Natural killer cell (primary cell): ENCODE measurements around the gene ST8SIA4. TPM values are rescaled to one million over a fixed set of nuclear protein-coding genes. Genes with fewer than 3 reads are reported as not detected.

Source experiments
- ATAC-seq, 3 donors: fragments of 150-1000 bp in 2 of 3; fragments of 200-7000 bp in 1 of 3; cut with Tn5 transposase; 1 replicate in 1 of 3; 2 replicates in 2 of 3; pipeline ENCODE4 v1.10.0; 2021; ENCODE audit warnings: mild to moderate bottlenecking in 2 of 3, moderate library complexity in 2 of 3
- DNase-seq, 2 donors: peaks; one replicate each; pipeline versions ENCODE4 v3.0.0 to v3.0.0-alpha.2; 2013 to 2021; ENCODE audit warnings: mixed read lengths in 1 of 2
- H3K27ac ChIP-seq: one replicate; pipeline ENCODE4 v1.5.1; 2013; ENCODE audit warnings: mild to moderate bottlenecking, low read length
- H3K27me3 ChIP-seq: one replicate; pipeline ENCODE4 v1.6.1; 2013; ENCODE audit warnings: low read length; ENCODE audit not compliant: control insufficient read depth, insufficient read depth
- H3K36me3 ChIP-seq: one replicate; pipeline ENCODE4 v1.6.1; 2013; ENCODE audit warnings: low read length; ENCODE audit not compliant: control insufficient read depth, insufficient read depth
- H3K4me1 ChIP-seq: one replicate; pipeline ENCODE4 v1.6.1; 2013; ENCODE audit warnings: low read length; ENCODE audit not compliant: control insufficient read depth, insufficient read depth
- H3K4me3 ChIP-seq: one replicate; pipeline ENCODE4 v1.5.1; 2013; ENCODE audit warnings: low read length
- H3K9me3 ChIP-seq: one replicate; pipeline ENCODE4 v1.6.1; 2013; ENCODE audit warnings: low read length; ENCODE audit not compliant: control insufficient read depth, insufficient read depth
- H3K27ac Mint-ChIP-seq, 2 donors: one replicate each; pipeline ENCODE4 v1.8.0; 2022; ENCODE audit warnings: mild to moderate bottlenecking in 2 of 2, mixed read lengths in 2 of 2, moderate library complexity in 1 of 2
- H3K27me3 Mint-ChIP-seq, 2 donors: one replicate each; pipeline ENCODE4 v1.8.0; 2022; ENCODE audit warnings: low read depth in 2 of 2, mixed read lengths in 2 of 2
- H3K36me3 Mint-ChIP-seq: one replicate; pipeline ENCODE4 v1.8.0; 2022; ENCODE audit warnings: mixed read lengths
- H3K4me1 Mint-ChIP-seq, 2 donors: one replicate each; pipeline ENCODE4 v1.8.0; 2022; ENCODE audit warnings: mixed read lengths in 2 of 2
- H3K4me3 Mint-ChIP-seq: one replicate; pipeline ENCODE4 v1.8.0; 2022; ENCODE audit warnings: mild to moderate bottlenecking, moderate library complexity, mixed read lengths
- H3K9me3 Mint-ChIP-seq, 2 donors: one replicate each; pipeline ENCODE4 v1.8.0; 2022; ENCODE audit warnings: mixed read lengths in 2 of 2
- CTCF ChIP-seq: fragments of 200-600 bp; IDR thresholded peaks from one replicate; pipeline ENCODE4 v1.8.0; 2022; ENCODE audit warnings: antibody characterized with exemption
- WGBS: methylation state at CpG from one replicate; pipeline ENCODE4 v1.1.7; 2013; ENCODE audit warnings: missing lambda C conversion rate; ENCODE audit not compliant: insufficient coverage; 5-methylcytosine and 5-hydroxymethylcytosine counted together
- intact Hi-C: fragments of 100-400 bp; cut with micrococcal nuclease; formaldehyde crosslinking; loops from one replicate; pipeline ENCODE4 v1.14.2; 2022
- total RNA-seq, 4 donors: library from RNA; stranded (reverse); fragments of 120-200 nt in 1 of 4; gene quantifications; one replicate each; pipeline versions ENCODE4 v1.2.3 to v1.2.4, GENCODE V29; 2013 to 2022

The ST8SIA4 gene
- total RNA-seq, 3 donors from 2014 or later (not counting 1 experiment from before 2014, with no cell fraction given) = 36.3 to 63.1 (median 59.9) TPM

- H3K36me3 ChIP-seq = peaks cover 10% of the 10 kb centered on the region
- TF ChIP-seq CTCF = peak; percentile 34
- no peaks in the 10 kb centered on the region for H3K9me3 ChIP-seq
- H3K4me1 Mint-ChIP-seq = peaks cover 75 to 82% of the 10 kb centered on the region in 2 donors
- ATAC-seq (peak in 1 of 3 donors; percentile 2), DNase-seq (no peak)
- 0% methylated on average over 16 of the region's 19 CpGs for WGBS
- intact Hi-C loops = loop anchor here (1.0 to 10.0 kb wide), 6 partner anchors 10 to 1973 kb away; partner anchors contain the start of gene CHD1
- peak overlapping the region; percentile 96 for H3K4me3 Mint-ChIP-seq
- peak overlapping the region; percentile 71 for H3K4me3 ChIP-seq
- peak overlapping the region; percentile 99 to 100 for H3K27ac Mint-ChIP-seq
- no peaks in the 10 kb centered on the region for H3K36me3 Mint-ChIP-seq
- H3K9me3 Mint-ChIP-seq = no peaks in the 10 kb centered on the region
- peak overlapping the region; percentile 95 for H3K27ac ChIP-seq
- H3K4me1 ChIP-seq = peaks cover 32% of the 10 kb centered on the region
- no peaks in the 10 kb centered on the region for H3K27me3 Mint-ChIP-seq
- H3K27me3 ChIP-seq = no peaks in the 10 kb centered on the region
Observed at GRCh38 chr5:100900142-100900795, 2.8 kb downstream of the ST8SIA4 start.

GRCh38 chr5:100899675-100900074 lies 3.4 kb downstream of the ST8SIA4 start:
- ATAC-seq (no peak), DNase-seq (peak in 1 of 2 donors; percentile 18)
- peaks cover 26% of the 10 kb centered on the region for H3K4me1 ChIP-seq
- Mint-ChIP-seq H3K27ac (peak overlapping the region; percentile 99 to 100), H3K4me3 (peak overlapping the region; percentile 96), H3K9me3 (no peaks in the 10 kb centered on the region), H3K27me3 (no peaks in the 10 kb centered on the region), H3K36me3 (peaks cover 4% of the 10 kb centered on the region), H3K4me1 (peaks cover 74 to 82% of the 10 kb centered on the region in 2 donors)
- H3K4me3 ChIP-seq = peak overlapping the region; percentile 71
- intact Hi-C loops = loop anchor here (1.0 to 10.0 kb wide), 6 partner anchors 9 to 1972 kb away; partner anchors contain the start of gene CHD1
- no peak for TF ChIP-seq CTCF
- peaks cover 13% of the 10 kb centered on the region for H3K36me3 ChIP-seq
- no peaks in the 10 kb centered on the region for H3K27me3 ChIP-seq
- H3K9me3 ChIP-seq = no peaks in the 10 kb centered on the region
- 47% methylated on average over 2 of the region's 2 CpGs for WGBS
- H3K27ac ChIP-seq = peak overlapping the region; percentile 95

- peak in 1 of 2 donors; percentile 19 for DNase-seq
- no peak overlapping the region for H3K4me3 ChIP-seq
- no peaks in the 10 kb centered on the region for H3K9me3 ChIP-seq
- intact Hi-C loops = no loop called here
- H3K9me3 Mint-ChIP-seq = no peaks in the 10 kb centered on the region
- peaks cover 13% of the 10 kb centered on the region for H3K36me3 Mint-ChIP-seq
- H3K36me3 ChIP-seq = peaks cover 22% of the 10 kb centered on the region
- 40% methylated on average over 4 of the region's 5 CpGs for WGBS
- H3K27ac ChIP-seq = peak overlapping the region; percentile 95
- ATAC-seq = no peak
- no peaks in the 10 kb centered on the region for H3K27me3 ChIP-seq
- no peak for TF ChIP-seq CTCF
- peaks cover 19% of the 10 kb centered on the region for H3K4me1 ChIP-seq
- peak overlapping the region; percentile 99 to 100 for H3K27ac Mint-ChIP-seq
- peak overlapping the region; percentile 96 for H3K4me3 Mint-ChIP-seq
- H3K27me3 Mint-ChIP-seq = no peaks in the 10 kb centered on the region
- H3K4me1 Mint-ChIP-seq = peaks cover 74 to 82% of the 10 kb centered on the region in 2 donors
Observed at GRCh38 chr5:100898504-100899346, 4.4 kb downstream of the ST8SIA4 start.
